BE2C (cell line): ENCODE measurements around the gene MAN1B1.

Experiments
- DNase-seq: peaks from one replicate; pipeline ENCODE4 v3.0.0-alpha.2; 2020
- H3K27me3 ChIP-seq: fragments of 250-450 bp; sonication (Bioruptor Pico); 2 replicates; pipeline ENCODE4 v1.5.1; 2020; ENCODE audit warnings: mild to moderate bottlenecking
- H3K36me3 ChIP-seq: fragments of 250-450 bp; sonication (Bioruptor Pico); 2 replicates; pipeline ENCODE4 v1.5.1; 2020; ENCODE audit warnings: mild to moderate bottlenecking
- H3K4me1 ChIP-seq: fragments of 250-450 bp; sonication (Bioruptor Pico); 2 replicates; pipeline ENCODE4 v1.5.1; 2020
- H3K4me3 ChIP-seq: 2 replicates; pipeline ENCODE4 v1.5.1; 2011; ENCODE audit warnings: low read depth, low read length
- H3K9me3 ChIP-seq: fragments of 250-450 bp; sonication (Bioruptor Pico); 2 replicates; pipeline ENCODE4 v1.5.1; 2020
- TF ChIP-seq, protein P1 (sequence below): IDR thresholded peaks from 2 replicates; pipeline ENCODE4 v1.5.1; 2012; ENCODE audit warnings: mild to moderate bottlenecking, low read depth, low read length

The MAN1B1 gene

DNA sequence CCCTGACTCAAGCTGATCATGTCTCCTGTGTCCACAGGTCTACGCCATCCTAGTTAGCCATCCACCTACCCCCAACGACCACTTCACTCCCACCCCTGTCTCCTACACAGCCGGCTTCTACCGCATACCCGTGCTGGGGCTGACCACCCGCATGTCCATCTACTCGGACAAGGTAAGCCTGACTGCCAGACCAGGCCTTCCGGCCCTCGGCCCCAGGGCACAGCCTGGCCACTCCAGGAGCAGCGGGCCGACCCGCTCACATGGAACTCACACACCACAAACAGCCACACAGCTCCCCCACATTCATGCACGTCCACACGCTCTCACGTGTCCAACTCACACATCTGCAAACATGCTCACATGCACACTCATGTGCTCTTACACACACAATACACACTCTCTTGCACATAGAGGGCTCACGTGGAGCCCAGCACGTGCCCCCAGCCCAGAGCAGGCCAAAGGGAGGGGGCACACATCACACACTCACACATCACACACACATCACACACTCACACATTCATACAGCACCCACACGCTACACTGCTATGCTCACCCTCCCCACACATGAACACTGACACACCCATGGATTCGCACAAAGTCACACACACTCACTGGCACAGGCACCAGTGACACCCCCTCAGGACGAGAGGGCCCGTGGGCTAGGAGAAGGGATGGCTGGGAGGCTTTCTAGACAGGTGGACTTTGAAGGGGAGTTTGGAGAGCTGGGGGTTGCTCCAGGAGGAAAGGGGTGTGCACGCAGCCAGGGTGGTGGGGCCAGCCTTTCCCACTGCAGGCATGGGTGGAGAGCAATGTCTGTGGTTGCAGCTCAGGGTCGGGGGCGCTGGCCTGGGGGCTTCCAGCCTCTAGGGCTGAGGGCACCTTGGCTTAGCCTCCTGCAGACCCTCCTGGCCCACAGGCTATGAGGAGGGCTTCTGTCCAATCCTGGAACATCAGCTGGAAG lies 55.5 kb downstream of the MAN1B1 start:
- H3K4me1 ChIP-seq, result no peaks in the 10 kb centered on the region
- H3K9me3 ChIP-seq, result no peaks in the 10 kb centered on the region
- H3K27me3 ChIP-seq, result peaks cover 25% of the 10 kb centered on the region
- DNase-seq, result no peak
- no peaks in the 10 kb centered on the region for H3K36me3 ChIP-seq
- H3K4me3 ChIP-seq, result no peak overlapping the region
- TF ChIP-seq, protein P1, sequence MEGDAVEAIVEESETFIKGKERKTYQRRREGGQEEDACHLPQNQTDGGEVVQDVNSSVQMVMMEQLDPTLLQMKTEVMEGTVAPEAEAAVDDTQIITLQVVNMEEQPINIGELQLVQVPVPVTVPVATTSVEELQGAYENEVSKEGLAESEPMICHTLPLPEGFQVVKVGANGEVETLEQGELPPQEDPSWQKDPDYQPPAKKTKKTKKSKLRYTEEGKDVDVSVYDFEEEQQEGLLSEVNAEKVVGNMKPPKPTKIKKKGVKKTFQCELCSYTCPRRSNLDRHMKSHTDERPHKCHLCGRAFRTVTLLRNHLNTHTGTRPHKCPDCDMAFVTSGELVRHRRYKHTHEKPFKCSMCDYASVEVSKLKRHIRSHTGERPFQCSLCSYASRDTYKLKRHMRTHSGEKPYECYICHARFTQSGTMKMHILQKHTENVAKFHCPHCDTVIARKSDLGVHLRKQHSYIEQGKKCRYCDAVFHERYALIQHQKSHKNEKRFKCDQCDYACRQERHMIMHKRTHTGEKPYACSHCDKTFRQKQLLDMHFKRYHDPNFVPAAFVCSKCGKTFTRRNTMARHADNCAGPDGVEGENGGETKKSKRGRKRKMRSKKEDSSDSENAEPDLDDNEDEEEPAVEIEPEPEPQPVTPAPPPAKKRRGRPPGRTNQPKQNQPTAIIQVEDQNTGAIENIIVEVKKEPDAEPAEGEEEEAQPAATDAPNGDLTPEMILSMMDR, result no peak

GRCh38 chr9:137143459-137143858 lies 56.7 kb downstream of the MAN1B1 start:
- no peaks in the 10 kb centered on the region for H3K9me3 ChIP-seq
- no peaks in the 10 kb centered on the region for H3K36me3 ChIP-seq
- H3K27me3 ChIP-seq, result peaks cover 21% of the 10 kb centered on the region
- H3K4me3 ChIP-seq, result no peak overlapping the region
- no peaks in the 10 kb centered on the region for H3K4me1 ChIP-seq
- TF ChIP-seq, protein P1, result no peak
- DNase-seq, result no peak

- Histone ChIP-seq H3K4me3 (no peak overlapping the region), H3K36me3 (no peaks in the 10 kb centered on the region), H3K4me1 (peaks cover 6% of the 10 kb centered on the region), H3K27me3 (no peaks in the 10 kb centered on the region), H3K9me3 (no peaks in the 10 kb centered on the region)
- TF ChIP-seq, protein P1, result no peak
- DNase-seq, result peak; percentile 11
Observed at GRCh38 chr9:137145731-137146526, 59.1 kb downstream of the MAN1B1 start.

GRCh38 chr9:137146527-137146918 lies 59.7 kb downstream of the MAN1B1 start:
- TF ChIP-seq, protein P1, result no peak
- Histone ChIP-seq H3K27me3 (no peaks in the 10 kb centered on the region), H3K9me3 (no peaks in the 10 kb centered on the region)

GRCh38 chr9:137147091-137147792 lies 60.5 kb downstream of the MAN1B1 start:
- TF ChIP-seq, protein P1, result no peak
- Histone ChIP-seq H3K4me1 (peaks cover 9% of the 10 kb centered on the region), H3K4me3 (no peak overlapping the region), H3K9me3 (no peaks in the 10 kb centered on the region), H3K27me3 (no peaks in the 10 kb centered on the region), H3K36me3 (no peaks in the 10 kb centered on the region)
- peak; percentile 10 for DNase-seq

More at GRCh38 chr9:137146527-137146918, 59.7 kb downstream of the MAN1B1 start:
- no peaks in the 10 kb centered on the region for H3K36me3 ChIP-seq
- H3K4me3 ChIP-seq, result no peak overlapping the region
- peak; percentile 6 for DNase-seq
- peaks cover 8% of the 10 kb centered on the region for H3K4me1 ChIP-seq
